ENCODE measurements around the gene SH3BP5.
"Not testable (repeated sequence)": the region's sequence is repeated elsewhere in the genome, so short reads cannot be mapped to it uniquely, and the experiment has no call there.

Gene SH3BP5

GRCh38 chr3:15368561-15369135 is 36.3 kb upstream of the SH3BP5 start:
- in situ Hi-C loops (cut with HindIII; ENCODE audit: low pct_ligation_motif_present, low sequenced_read_pairs) = no loop called here
- H3K4me3 ChIP-seq (ENCODE audit: low read depth, low read length) = no peak overlapping the region
- no peak for DNase-seq
- no peak overlapping the region for H3K27ac ChIP-seq
- H3K27me3 ChIP-seq (replicated peaks) = no peaks in the 10 kb centered on the region
- no peaks in the 10 kb centered on the region for H3K36me3 ChIP-seq (replicated peaks)
- TF ChIP-seq, protein P1, sequence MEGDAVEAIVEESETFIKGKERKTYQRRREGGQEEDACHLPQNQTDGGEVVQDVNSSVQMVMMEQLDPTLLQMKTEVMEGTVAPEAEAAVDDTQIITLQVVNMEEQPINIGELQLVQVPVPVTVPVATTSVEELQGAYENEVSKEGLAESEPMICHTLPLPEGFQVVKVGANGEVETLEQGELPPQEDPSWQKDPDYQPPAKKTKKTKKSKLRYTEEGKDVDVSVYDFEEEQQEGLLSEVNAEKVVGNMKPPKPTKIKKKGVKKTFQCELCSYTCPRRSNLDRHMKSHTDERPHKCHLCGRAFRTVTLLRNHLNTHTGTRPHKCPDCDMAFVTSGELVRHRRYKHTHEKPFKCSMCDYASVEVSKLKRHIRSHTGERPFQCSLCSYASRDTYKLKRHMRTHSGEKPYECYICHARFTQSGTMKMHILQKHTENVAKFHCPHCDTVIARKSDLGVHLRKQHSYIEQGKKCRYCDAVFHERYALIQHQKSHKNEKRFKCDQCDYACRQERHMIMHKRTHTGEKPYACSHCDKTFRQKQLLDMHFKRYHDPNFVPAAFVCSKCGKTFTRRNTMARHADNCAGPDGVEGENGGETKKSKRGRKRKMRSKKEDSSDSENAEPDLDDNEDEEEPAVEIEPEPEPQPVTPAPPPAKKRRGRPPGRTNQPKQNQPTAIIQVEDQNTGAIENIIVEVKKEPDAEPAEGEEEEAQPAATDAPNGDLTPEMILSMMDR (IDR thresholded peaks at IDR 0.05; ENCODE audit: low read depth, low read length, missing control alignments) = no peak

DNA sequence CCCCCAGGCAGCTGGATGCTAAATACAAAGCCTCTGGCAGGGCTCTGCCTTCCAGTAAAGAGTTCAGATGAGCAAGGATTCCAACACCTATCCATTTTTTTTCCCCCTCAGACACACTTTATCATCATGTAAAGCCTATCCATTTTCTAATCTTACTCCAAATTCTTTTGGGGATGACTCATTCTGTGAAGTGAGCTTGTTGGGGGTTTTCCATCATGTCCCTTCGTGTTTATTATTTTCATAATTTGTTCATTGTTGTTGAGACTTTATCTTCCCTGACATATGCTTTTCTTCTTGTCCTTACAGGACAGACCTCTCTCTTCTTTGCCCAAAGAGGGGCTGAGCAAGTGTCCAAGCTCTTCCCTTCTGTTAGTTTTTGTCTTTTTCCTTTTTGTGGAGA is 34.7 kb upstream of the SH3BP5 start:
- H3K27me3 ChIP-seq (replicated peaks) = no peaks in the 10 kb centered on the region
- no peak overlapping the region for H3K4me3 ChIP-seq (ENCODE audit: low read depth, low read length)
- TF ChIP-seq, protein P1 (IDR thresholded peaks at IDR 0.05; ENCODE audit: low read depth, low read length, missing control alignments) = no peak
- peak; percentile 21 for DNase-seq
- H3K36me3 ChIP-seq (replicated peaks) = no peaks in the 10 kb centered on the region
- no peak overlapping the region for H3K27ac ChIP-seq
- in situ Hi-C loops (cut with HindIII; ENCODE audit: low pct_ligation_motif_present, low sequenced_read_pairs) = no loop called here

DNA sequence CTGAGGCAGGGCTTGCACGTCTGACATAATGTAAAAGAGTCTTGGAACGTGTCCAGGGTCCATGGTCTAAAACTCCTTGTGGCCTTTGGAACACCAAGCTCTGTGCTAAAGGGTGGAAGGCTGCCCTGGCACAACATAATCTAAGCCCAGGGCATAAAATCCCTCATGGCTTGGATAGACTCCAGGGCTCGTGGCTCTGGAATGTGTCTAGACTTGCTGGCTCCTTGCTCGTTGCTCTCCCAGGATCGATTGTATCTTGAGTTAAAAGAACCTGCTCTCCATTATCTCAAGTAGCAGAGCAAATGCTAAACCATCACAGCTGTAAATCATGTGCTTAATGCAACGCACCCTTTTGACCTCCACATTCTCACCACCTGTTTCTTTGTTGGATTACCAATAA is 31.7 kb upstream of the SH3BP5 start:
- in situ Hi-C loops (cut with HindIII; ENCODE audit: low pct_ligation_motif_present, low sequenced_read_pairs); H3K27ac ChIP-seq; H3K4me3 ChIP-seq (ENCODE audit: low read depth, low read length); H3K36me3 ChIP-seq (replicated peaks); H3K27me3 ChIP-seq (replicated peaks): not testable (repeated sequence)
- peak; percentile 37 for DNase-seq

GRCh38 chr3:15361494-15362214 is 29.3 kb upstream of the SH3BP5 start:
- TF ChIP-seq, protein P1 (IDR thresholded peaks at IDR 0.05; ENCODE audit: low read depth, low read length, missing control alignments) = no peak
- Histone ChIP-seq H3K4me3 (ENCODE audit: low read depth, low read length) (no peak overlapping the region), H3K27ac (peak overlapping the region; percentile 75), H3K27me3 (replicated peaks) (no peaks in the 10 kb centered on the region), H3K36me3 (replicated peaks) (no peaks in the 10 kb centered on the region)
- peak; percentile 60 for DNase-seq
- in situ Hi-C loops (cut with HindIII; ENCODE audit: low pct_ligation_motif_present, low sequenced_read_pairs) = no loop called here

GRCh38 chr3:15360788-15361493 is 28.6 kb upstream of the SH3BP5 start:
- TF ChIP-seq, protein P1 (IDR thresholded peaks at IDR 0.05; ENCODE audit: low read depth, low read length, missing control alignments) = no peak
- Histone ChIP-seq H3K4me3 (ENCODE audit: low read depth, low read length) (no peak overlapping the region), H3K36me3 (replicated peaks) (no peaks in the 10 kb centered on the region), H3K27ac (peak overlapping the region; percentile 75), H3K27me3 (replicated peaks) (no peaks in the 10 kb centered on the region)
- in situ Hi-C loops (cut with HindIII; ENCODE audit: low pct_ligation_motif_present, low sequenced_read_pairs) = no loop called here
- peak; percentile 42 for DNase-seq

DNA sequence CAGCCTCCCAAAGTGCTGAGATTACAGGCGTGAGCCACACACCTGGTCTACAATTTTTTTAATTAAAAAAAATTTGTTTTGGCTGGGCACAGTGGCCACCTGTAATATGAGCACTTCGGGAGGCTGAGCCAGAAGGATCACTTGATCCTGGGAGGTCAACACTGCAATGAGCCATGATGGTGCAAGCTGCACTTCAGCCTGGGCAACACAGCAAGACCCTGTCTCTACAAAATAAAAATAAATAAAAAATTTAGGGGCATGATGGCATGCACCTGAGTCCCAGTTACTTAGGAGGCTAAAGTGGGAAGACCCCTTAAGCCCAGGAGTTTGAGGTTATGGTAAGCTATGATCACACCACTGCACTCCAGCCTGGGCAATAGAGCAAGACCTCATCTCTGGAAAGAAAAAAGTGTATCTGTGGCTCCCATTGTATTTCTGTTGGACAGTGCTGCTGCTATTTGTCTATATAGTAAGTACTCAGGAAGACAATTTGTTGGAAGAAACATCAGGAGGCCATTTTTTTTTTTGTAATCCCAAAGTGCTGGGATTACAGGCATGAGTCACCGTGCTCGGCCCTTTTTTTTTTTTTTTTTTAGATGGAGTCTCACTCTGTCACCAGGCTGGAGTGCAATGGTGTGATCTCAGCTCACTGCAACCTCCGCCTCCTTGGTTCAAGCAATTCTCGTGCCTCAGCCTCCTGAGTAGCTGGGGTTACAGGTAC is 27.5 kb upstream of the SH3BP5 start:
- TF ChIP-seq, protein P1 (IDR thresholded peaks at IDR 0.05; ENCODE audit: low read depth, low read length, missing control alignments) = no peak
- no peak for DNase-seq
- no peak overlapping the region for H3K4me3 ChIP-seq (ENCODE audit: low read depth, low read length)
- no peaks in the 10 kb centered on the region for H3K36me3 ChIP-seq (replicated peaks)
- in situ Hi-C loops (cut with HindIII; ENCODE audit: low pct_ligation_motif_present, low sequenced_read_pairs) = no loop called here
- H3K27me3 ChIP-seq (replicated peaks) = no peaks in the 10 kb centered on the region
- H3K27ac ChIP-seq = peak overlapping the region; percentile 75

GRCh38 chr3:15356651-15357061 is 24.3 kb upstream of the SH3BP5 start:
- H3K36me3 ChIP-seq (replicated peaks); H3K4me3 ChIP-seq (ENCODE audit: low read depth, low read length); H3K27me3 ChIP-seq (replicated peaks); H3K27ac ChIP-seq; DNase-seq; in situ Hi-C loops (cut with HindIII; ENCODE audit: low pct_ligation_motif_present, low sequenced_read_pairs): not testable (repeated sequence)
